Naive thymus-derived CD4-positive, alpha-beta T cell (primary cell): ENCODE results near the gene SPARC. TPM values are rescaled to one million over a fixed set of nuclear protein-coding genes. Genes with fewer than 3 reads are reported as not detected.
"Not testable (repeated sequence)": the region's sequence is repeated elsewhere in the genome, so short reads cannot be mapped to it uniquely, and the experiment has no call there.

Experiments used
- ATAC-seq: fragments of 150-1000 bp; cut with Tn5 transposase; 2 replicates; pipeline ENCODE4 v1.10.0; 2021; ENCODE audit warnings: mild to moderate bottlenecking, moderate library complexity
- CTCF ChIA-PET: fragments of 350-600 bp; sonication (Branson Sonifier 250); formaldehyde crosslinking; loops from one replicate; lab custom pipeline; 2021; ENCODE audit warnings: antibody characterized with exemption; lab: Charles Lee
- POLR2A ChIA-PET: fragments of 350-600 bp; sonication (Branson Sonifier 250); formaldehyde crosslinking; loops from one replicate; lab custom pipeline; 2021; ENCODE audit warnings: antibody characterized with exemption, inconsistent platforms; lab: Charles Lee
- DNase-seq, 9 donors: peaks; one replicate each; pipeline versions ENCODE4 v3.0.0 to v3.0.0-alpha.2; 2020 to 2022; ENCODE audit warnings: mixed read lengths in 1 of 9
- H3K27ac ChIP-seq: one replicate; pipeline ENCODE4 v1.7.0; 2013; ENCODE audit warnings: mild to moderate bottlenecking, low read depth, low read length, moderate library complexity
- H3K27me3 ChIP-seq, 2 donors: one replicate each; pipeline ENCODE4 v1.7.0; 2013; ENCODE audit warnings: low read length in 2 of 2, mild to moderate bottlenecking in 2 of 2, moderate library complexity in 2 of 2; ENCODE audit not compliant: control insufficient read depth in 2 of 2, insufficient read depth in 2 of 2
- H3K36me3 ChIP-seq, 3 experiments: 1 replicate in 2 of 3; 2 replicates in 1 of 3; pipeline ENCODE4 v1.7.0; 2013; ENCODE audit warnings: low read length in 3 of 3, mild to moderate bottlenecking in 3 of 3, moderate library complexity in 1 of 3; ENCODE audit not compliant: insufficient read depth in 3 of 3, control insufficient read depth in 2 of 3
- H3K4me1 ChIP-seq, 2 donors: one replicate each; pipeline ENCODE4 v1.7.0; 2013; ENCODE audit warnings: low read length in 2 of 2, mild to moderate bottlenecking in 2 of 2, moderate library complexity in 1 of 2; ENCODE audit not compliant: control insufficient read depth in 2 of 2, insufficient read depth in 2 of 2
- H3K4me3 ChIP-seq: 2 replicates; pipeline ENCODE4 v1.7.0; 2013; ENCODE audit warnings: mild to moderate bottlenecking, low read length
- H3K9me3 ChIP-seq, 3 experiments: 1 replicate in 2 of 3; 2 replicates in 1 of 3; pipeline ENCODE4 v1.7.0; 2013; ENCODE audit warnings: low read length in 3 of 3; ENCODE audit not compliant: control insufficient read depth in 2 of 3
- H3K27ac Mint-ChIP-seq, 9 donors: one replicate each; pipeline ENCODE4 v1.8.0; 2020 to 2022; ENCODE audit warnings: mixed read lengths in 9 of 9, mild to moderate bottlenecking in 8 of 9, moderate library complexity in 5 of 9, inconsistent platforms in 2 of 9
- H3K27me3 Mint-ChIP-seq, 5 donors: one replicate each; pipeline ENCODE4 v1.8.0; 2021 to 2022; ENCODE audit warnings: mixed read lengths in 5 of 5, mild to moderate bottlenecking in 1 of 5
- H3K36me3 Mint-ChIP-seq, 5 donors: one replicate each; pipeline ENCODE4 v1.8.0; 2020 to 2022; ENCODE audit warnings: mixed read lengths in 5 of 5, mild to moderate bottlenecking in 3 of 5, inconsistent platforms in 1 of 5
- H3K4me1 Mint-ChIP-seq, 7 donors: one replicate each; pipeline ENCODE4 v1.8.0; 2020 to 2022; ENCODE audit warnings: mixed read lengths in 7 of 7, mild to moderate bottlenecking in 3 of 7, inconsistent platforms in 1 of 7
- H3K4me3 Mint-ChIP-seq, 10 donors: one replicate each; pipeline ENCODE4 v1.8.0; 2020 to 2022; ENCODE audit warnings: mild to moderate bottlenecking in 10 of 10, mixed read lengths in 10 of 10, moderate library complexity in 6 of 10, inconsistent platforms in 2 of 10
- H3K9me3 Mint-ChIP-seq, 11 donors: one replicate each; pipeline ENCODE4 v1.8.0; 2020 to 2022; ENCODE audit warnings: mixed read lengths in 11 of 11, mild to moderate bottlenecking in 4 of 11, inconsistent platforms in 1 of 11, moderate library complexity in 1 of 11
- intact Hi-C, 2 donors: fragments of 100-400 bp; cut with micrococcal nuclease; formaldehyde crosslinking; loops; one replicate each; pipeline ENCODE4 v1.15.1; 2023
- polyA plus RNA-seq, 2 donors: library from polyadenylated mRNA; unstranded; fragments of 300-500 nt; fragmentation: Illumina TruSeq; gene quantifications; one replicate each; pipeline ENCODE4 v1.2.3, GENCODE V29; 2021
- total RNA-seq, 6 experiments: library from RNA in 5 of 6; stranded (reverse) in 5 of 6; gene quantifications; 1 replicate in 5 of 6; 2 replicates in 1 of 6; pipeline ENCODE4 v1.2.3 and lab custom pipeline; 2021 to 2026

SPARC gene
- total and polyA plus RNA-seq, 7 experiments from 2014 or later = 0.30 to 14.5 (median 0.62) TPM; not detected in 2

- ChIA-PET POLR2A (no interaction called here), CTCF (no interaction called here)
- H3K27me3 ChIP-seq = no peaks in the 10 kb centered on the region
- no peaks in the 10 kb centered on the region for H3K9me3 ChIP-seq
- DNase-seq = no peak
- Mint-ChIP-seq H3K27ac (no peak overlapping the region), H3K4me1 (no peaks in the 10 kb centered on the region), H3K27me3 (peaks cover 0 to 15% (median 6%) of the 10 kb centered on the region in 5 donors), H3K9me3 (no peaks in the 10 kb centered on the region), H3K4me3 (no peak overlapping the region), H3K36me3 (no peaks in the 10 kb centered on the region)
- ATAC-seq = no peak
- H3K4me3 ChIP-seq = no peak overlapping the region
- no peak overlapping the region for H3K27ac ChIP-seq
- intact Hi-C loops = no loop called here
- H3K4me1 ChIP-seq = no peaks in the 10 kb centered on the region
- no peaks in the 10 kb centered on the region for H3K36me3 ChIP-seq
Measured at GRCh38 chr5:151703780-151704179, 17.1 kb upstream of the SPARC start.

GRCh38 chr5:151703227-151703626 is 16.5 kb upstream of the SPARC start:
- Histone ChIP-seq H3K4me1 (no peaks in the 10 kb centered on the region), H3K27ac (no peak overlapping the region), H3K36me3 (no peaks in the 10 kb centered on the region), H3K27me3 (no peaks in the 10 kb centered on the region), H3K9me3 (no peaks in the 10 kb centered on the region), H3K4me3 (no peak overlapping the region)
- no peak overlapping the region for H3K4me3 Mint-ChIP-seq
- no peak overlapping the region for H3K27ac Mint-ChIP-seq
- H3K9me3 Mint-ChIP-seq = no peaks in the 10 kb centered on the region
- no peaks in the 10 kb centered on the region for H3K36me3 Mint-ChIP-seq
- ATAC-seq = no peak
- no peaks in the 10 kb centered on the region for H3K4me1 Mint-ChIP-seq
- POLR2A ChIA-PET = no interaction called here
- DNase-seq = no peak
- peaks cover 0 to 10% (median 6%) of the 10 kb centered on the region in 5 donors for H3K27me3 Mint-ChIP-seq
- CTCF ChIA-PET = no interaction called here
- intact Hi-C loops = no loop called here

DNA sequence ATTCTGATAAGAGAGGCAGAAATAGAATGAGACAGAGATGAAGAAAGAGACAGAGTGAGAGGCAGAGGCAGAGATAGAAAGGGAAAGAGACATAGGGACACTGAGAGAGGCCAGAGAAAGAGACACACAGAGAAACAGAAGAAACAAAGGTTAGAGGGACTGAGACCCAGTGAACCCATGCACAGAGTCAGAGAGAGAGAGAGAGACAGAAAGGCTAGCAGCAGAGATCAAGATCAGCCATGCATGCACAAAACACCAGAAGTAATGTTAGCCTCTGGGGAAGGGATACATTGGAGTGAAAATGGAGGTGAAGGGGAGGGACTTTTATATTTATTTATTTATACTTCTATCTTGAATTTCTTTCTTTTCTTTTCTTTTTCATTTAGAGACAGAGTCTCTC is 14.1 kb upstream of the SPARC start:
- Histone ChIP-seq H3K36me3 (no peaks in the 10 kb centered on the region), H3K4me1 (no peaks in the 10 kb centered on the region), H3K27me3 (no peaks in the 10 kb centered on the region), H3K4me3 (no peak overlapping the region), H3K9me3 (no peaks in the 10 kb centered on the region), H3K27ac (no peak overlapping the region)
- intact Hi-C loops = no loop called here
- H3K9me3 Mint-ChIP-seq = no peaks in the 10 kb centered on the region
- POLR2A ChIA-PET = no interaction called here
- no peak for ATAC-seq
- no peak overlapping the region for H3K27ac Mint-ChIP-seq
- H3K4me1 Mint-ChIP-seq = no peaks in the 10 kb centered on the region
- peaks cover 0 to 9% (median 5%) of the 10 kb centered on the region in 5 donors for H3K27me3 Mint-ChIP-seq
- no peaks in the 10 kb centered on the region for H3K36me3 Mint-ChIP-seq
- CTCF ChIA-PET = interaction anchor here (0.7 kb wide), 1 partner anchor 40 kb away, joined by 3 read pairs; no protein-coding TSS in a partner anchor
- H3K4me3 Mint-ChIP-seq = no peak overlapping the region
- no peak for DNase-seq

- no peaks in the 10 kb centered on the region for H3K36me3 Mint-ChIP-seq
Measured at GRCh38 chr5:151700296-151700695, 13.6 kb upstream of the SPARC start.

DNA sequence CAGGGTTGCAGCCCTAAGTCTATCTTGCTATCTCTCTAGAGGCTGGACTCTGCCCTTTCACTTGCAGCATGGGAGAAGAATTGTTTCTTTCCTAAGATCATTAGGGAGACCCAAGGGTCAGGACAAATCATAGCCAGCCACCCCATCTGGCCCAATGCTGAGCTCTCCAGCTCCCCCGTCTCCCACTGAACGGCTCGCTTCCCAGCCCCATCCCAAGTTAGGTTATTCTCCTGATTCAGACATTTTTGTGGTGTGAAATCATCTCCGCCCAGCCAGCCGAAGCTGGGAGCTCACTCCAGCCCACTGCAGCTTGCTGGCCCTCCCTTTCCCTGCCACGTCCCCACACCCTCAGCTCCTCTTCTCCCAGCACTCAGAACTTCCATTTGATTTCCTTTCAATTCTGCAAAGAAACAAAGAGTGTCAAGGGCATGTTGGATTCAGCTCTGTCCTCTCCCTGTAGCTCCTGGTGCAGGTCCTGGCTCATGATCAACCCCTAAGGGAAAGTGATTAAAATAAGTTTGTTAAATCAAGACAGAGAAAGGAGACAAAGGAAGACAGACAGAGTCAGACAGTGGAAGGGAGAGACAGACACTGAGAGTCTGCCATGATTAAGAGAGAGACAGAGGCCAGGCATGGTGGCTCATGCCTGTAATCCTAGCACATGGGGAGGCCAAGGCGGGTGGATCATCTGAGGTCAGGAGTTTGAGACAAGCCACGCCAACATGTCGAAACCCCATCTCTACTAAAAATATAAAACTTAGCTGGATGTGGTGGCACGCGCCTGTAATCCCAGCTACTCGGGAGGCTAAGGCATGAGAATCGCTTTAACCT is 12.6 kb upstream of the SPARC start:
- DNase-seq (no peak), ATAC-seq (no peak)
- H3K36me3 Mint-ChIP-seq = no peaks in the 10 kb centered on the region
- intact Hi-C loops = no loop called here
- POLR2A ChIA-PET = no interaction called here
- H3K4me1 Mint-ChIP-seq = no peaks in the 10 kb centered on the region
- CTCF ChIA-PET = interaction anchor here (1.0 kb wide), 1 partner anchor 41 kb away, joined by 3 read pairs; no protein-coding TSS in a partner anchor
- Histone ChIP-seq H3K27me3 (no peaks in the 10 kb centered on the region), H3K4me3 (no peak overlapping the region), H3K9me3 (no peaks in the 10 kb centered on the region), H3K36me3 (no peaks in the 10 kb centered on the region), H3K4me1 (no peaks in the 10 kb centered on the region), H3K27ac (no peak overlapping the region)
- no peak overlapping the region for H3K4me3 Mint-ChIP-seq
- no peaks in the 10 kb centered on the region for H3K9me3 Mint-ChIP-seq
- peaks cover 0 to 9% (median 5%) of the 10 kb centered on the region in 5 donors for H3K27me3 Mint-ChIP-seq
- H3K27ac Mint-ChIP-seq = no peak overlapping the region

More at GRCh38 chr5:151700296-151700695, 13.6 kb upstream of the SPARC start:
- ATAC-seq (no peak), DNase-seq (no peak)
- Histone ChIP-seq H3K4me1 (no peaks in the 10 kb centered on the region), H3K4me3 (no peak overlapping the region), H3K27me3 (no peaks in the 10 kb centered on the region), H3K9me3 (no peaks in the 10 kb centered on the region), H3K36me3 (no peaks in the 10 kb centered on the region), H3K27ac (no peak overlapping the region)
- CTCF ChIA-PET = interaction anchor here (0.7 kb wide), 1 partner anchor 39 kb away, joined by 3 read pairs; no protein-coding TSS in a partner anchor
- Mint-ChIP-seq H3K4me3 (no peak overlapping the region), H3K9me3 (no peaks in the 10 kb centered on the region), H3K27me3 (peaks cover 0 to 9% (median 5%) of the 10 kb centered on the region in 5 donors), H3K27ac (no peak overlapping the region), H3K4me1 (no peaks in the 10 kb centered on the region)
- intact Hi-C loops = no loop called here
- POLR2A ChIA-PET = no interaction called here

- H3K4me3 ChIP-seq, H3K36me3 ChIP-seq, H3K27ac Mint-ChIP-seq, H3K27me3 Mint-ChIP-seq, H3K9me3 ChIP-seq, H3K27me3 ChIP-seq, DNase-seq, H3K36me3 Mint-ChIP-seq, H3K27ac ChIP-seq, intact Hi-C loops, POLR2A ChIA-PET, H3K9me3 Mint-ChIP-seq, H3K4me3 Mint-ChIP-seq, ATAC-seq, H3K4me1 Mint-ChIP-seq, H3K4me1 ChIP-seq: not testable (repeated sequence)
- CTCF ChIA-PET = interaction anchor here (1.0 kb wide), 1 partner anchor 42 kb away, joined by 3 read pairs; no protein-coding TSS in a partner anchor
Measured at GRCh38 chr5:151698081-151698480, 11.4 kb upstream of the SPARC start.

DNA sequence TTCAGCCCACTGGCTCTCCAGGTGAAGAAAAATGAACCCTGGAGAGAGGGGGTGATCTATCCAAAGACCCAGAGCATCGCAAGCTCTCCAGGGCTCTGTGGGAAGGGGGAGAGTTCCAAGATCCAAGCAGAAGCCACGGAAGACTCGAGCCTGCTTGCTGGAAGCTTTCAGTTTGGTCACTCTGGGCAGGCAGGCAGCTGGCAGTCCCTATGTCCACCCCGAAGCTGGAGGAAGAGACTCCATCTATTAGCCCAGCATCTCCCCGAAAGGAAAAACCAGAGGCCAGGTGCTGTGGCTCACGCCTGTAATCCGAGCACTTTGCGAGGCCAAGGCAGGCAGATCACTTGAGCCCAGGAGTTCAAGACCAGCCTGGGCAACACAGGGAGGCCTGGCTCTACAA is 10.7 kb upstream of the SPARC start:
- Mint-ChIP-seq H3K36me3 (no peaks in the 10 kb centered on the region), H3K27ac (no peak overlapping the region), H3K9me3 (no peaks in the 10 kb centered on the region), H3K4me3 (no peak overlapping the region), H3K4me1 (no peaks in the 10 kb centered on the region), H3K27me3 (peaks cover 0 to 6% (median 4%) of the 10 kb centered on the region in 5 donors)
- H3K9me3 ChIP-seq = no peaks in the 10 kb centered on the region
- ChIA-PET CTCF (no interaction called here), POLR2A (no interaction called here)
- no peaks in the 10 kb centered on the region for H3K4me1 ChIP-seq
- DNase-seq = no peak
- intact Hi-C loops = no loop called here
- ATAC-seq = no peak
- no peak overlapping the region for H3K4me3 ChIP-seq
- H3K27me3 ChIP-seq = no peaks in the 10 kb centered on the region
- H3K36me3 ChIP-seq = no peaks in the 10 kb centered on the region
- H3K27ac ChIP-seq = no peak overlapping the region
